HG03354 (cell line): ENCODE measurements around the gene TP53TG5.

ENCODE experiments used
- ATAC-seq: cut with Tn5 transposase; IDR thresholded peaks from one replicate; pipeline ENCODE4 v1.9.1; 2021; ENCODE audit warnings: mild to moderate bottlenecking; ENCODE audit not compliant: unreplicated experiment, poor library complexity, severe bottlenecking

The TP53TG5 gene

GRCh38 chr20:45336530-45337366 is 41.4 kb downstream of the TP53TG5 start:
- no peak for ATAC-seq

- ATAC-seq = no peak
Observed at GRCh38 chr20:45330476-45330875, 47.6 kb downstream of the TP53TG5 start.

DNA sequence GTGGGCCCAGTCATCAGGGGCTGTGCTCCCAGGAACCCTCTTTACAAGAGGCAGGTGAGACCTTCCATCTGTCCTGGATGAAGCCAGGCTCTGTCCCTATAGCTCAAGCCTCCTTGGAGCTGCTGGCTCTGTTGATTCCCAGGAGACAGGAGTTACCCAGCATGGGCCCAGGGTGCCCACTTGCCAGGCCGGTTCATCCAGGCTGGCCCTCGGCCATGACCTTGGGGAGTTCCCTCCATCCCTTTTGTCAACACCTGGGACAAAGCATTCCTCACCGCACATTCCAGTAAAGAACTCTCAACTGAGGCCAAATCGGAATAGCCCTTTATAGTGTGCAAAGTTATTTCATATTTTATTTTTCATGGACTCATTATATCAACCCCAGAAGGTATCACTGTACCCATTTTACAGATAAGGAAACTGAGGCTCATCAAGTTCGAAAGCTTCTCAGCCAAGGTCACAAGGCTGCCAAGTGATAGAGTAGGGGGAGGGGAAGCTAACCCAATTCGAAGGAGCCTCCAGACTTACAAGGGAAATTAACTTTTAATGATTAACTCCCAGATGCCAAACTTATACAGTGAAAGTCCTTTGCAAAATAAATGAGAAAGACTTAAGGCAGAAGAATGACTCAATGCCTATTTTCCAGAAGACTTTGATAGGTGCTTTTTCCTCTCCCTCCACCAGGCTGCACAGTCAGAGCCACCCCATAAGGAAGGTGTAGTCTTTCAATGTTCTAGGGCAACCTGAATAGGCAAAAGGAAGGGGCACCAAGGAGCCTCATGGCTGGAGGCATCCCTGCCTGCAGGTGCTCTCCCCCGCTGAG is 48.4 kb downstream of the TP53TG5 start:
- ATAC-seq = no peak

- no peak for ATAC-seq
Observed at GRCh38 chr20:45328451-45328850, 49.7 kb downstream of the TP53TG5 start.

DNA sequence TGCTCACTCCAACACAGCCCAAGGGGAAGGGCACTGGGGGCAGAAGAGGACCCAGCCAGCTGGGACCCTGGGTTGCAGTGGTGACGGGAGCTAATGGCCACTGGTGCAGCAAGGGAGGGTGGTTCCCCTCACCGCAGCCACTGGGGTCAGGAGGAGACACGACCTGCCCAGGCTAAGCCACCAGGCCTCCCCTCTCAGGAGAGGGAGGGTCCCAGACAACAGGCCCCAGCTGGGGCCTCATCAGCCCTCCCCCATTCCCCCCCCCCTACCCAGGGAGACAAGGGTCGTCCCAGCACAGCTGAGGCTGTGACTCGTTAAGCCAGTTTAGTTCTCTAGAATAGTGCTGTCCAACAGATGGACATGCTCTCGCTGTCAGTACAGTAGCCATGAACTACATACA is 52.8 kb downstream of the TP53TG5 start:
- no peak for ATAC-seq

DNA sequence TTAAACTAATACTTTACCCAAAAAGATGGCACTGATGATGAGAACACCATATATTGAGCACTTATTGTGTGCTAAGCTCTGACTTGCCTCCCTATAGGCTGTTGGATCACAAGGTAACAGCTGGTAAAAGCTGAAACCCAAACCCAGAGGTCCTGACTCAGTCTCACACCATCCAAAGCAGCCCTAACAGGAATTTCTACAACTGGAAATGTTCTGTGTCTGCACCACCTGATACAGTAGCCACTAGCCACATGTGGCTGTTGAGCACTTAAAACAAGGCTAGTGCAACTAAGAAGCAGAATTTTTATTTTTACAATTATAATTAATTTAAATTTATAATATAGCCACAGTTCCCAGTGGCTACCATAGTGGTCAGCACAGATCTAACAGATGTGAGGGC is 54.4 kb downstream of the TP53TG5 start:
- ATAC-seq = no peak

GRCh38 chr20:45322952-45323383 is 55.2 kb downstream of the TP53TG5 start:
- no peak for ATAC-seq
